Measurements from ENCODE around the gene LAMTOR3. TPM values are rescaled to one million over a fixed set of nuclear protein-coding genes. Genes with fewer than 3 reads are reported as not detected.
A peak's percentile ranks its signal among the peaks of the same experiment; 100 is the strongest.

LAMTOR3 gene
- 28.6 and 29.7 TPM in 2 replicates for total RNA-seq

DNA sequence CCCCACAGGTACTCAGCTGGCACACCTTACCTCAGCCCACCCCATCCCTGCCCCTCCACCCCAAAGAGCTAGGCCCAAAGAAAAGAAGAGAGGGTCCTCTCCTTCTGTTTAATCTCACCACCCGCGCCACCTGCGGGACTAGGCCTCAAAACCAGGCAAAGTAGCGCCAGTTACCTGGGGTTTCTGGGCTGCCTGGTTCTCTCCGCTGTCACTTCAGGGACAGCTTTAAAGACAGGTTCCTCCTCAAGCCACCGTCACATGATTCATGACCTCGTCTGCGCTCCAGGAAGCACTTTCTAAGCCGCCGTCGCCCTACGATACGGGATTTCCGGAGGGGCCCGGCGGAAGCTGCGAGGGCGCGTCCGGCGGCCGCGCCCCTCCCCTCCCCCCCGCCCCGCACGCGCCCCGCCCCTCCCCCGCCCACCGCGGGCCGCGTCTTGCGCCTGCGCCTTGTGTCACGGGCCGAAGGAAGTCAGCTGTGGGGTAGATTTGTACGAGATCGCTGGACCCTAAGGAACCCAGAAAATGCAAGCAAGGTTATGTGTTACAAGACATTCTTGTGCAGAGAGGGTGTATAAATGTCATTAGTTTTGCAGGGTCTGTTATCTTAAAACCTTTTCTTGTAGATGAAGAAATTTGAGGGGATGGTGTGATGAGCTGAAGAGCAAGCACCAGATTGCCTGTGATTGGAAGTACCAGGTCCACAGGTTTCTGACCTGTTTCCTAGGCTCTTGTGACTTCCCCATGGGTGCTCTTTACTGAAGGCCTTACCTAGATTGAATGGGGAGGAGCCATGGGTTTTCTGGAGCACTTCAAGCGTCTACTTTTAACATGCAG, at the start of gene LAMTOR3:
TSS of gene LAMTOR3 (minus strand) at position 267 of the 837 bp plus-strand sequence. CDS start 464 bp downstream, outside the sequence.
- DNase-seq (ENCODE audit: low spot score): peak; percentile 87
- peak within 1 kb of the TSS; percentile 95 for H3K27ac Mint-ChIP-seq
- H3K9me3 Mint-ChIP-seq: no peaks in the 10 kb centered on the region
- peak within 1 kb of the TSS; percentile 97 for H3K4me3 Mint-ChIP-seq
- peaks cover 20% of the 10 kb centered on the region for H3K36me3 Mint-ChIP-seq (ENCODE audit: low read depth)
- intact Hi-C loops (cut with micrococcal nuclease): loop anchor here (1.0 to 5.0 kb wide), 11 partner anchors 28 to 1752 kb away; partner anchors contain the start of genes ADH5, DAPP1, DNAJB14 and H2AZ1
- H3K4me1 Mint-ChIP-seq (ENCODE audit: low read depth): peaks cover 42% of the 10 kb centered on the region
- H3K27me3 Mint-ChIP-seq (ENCODE audit: insufficient read depth): no peaks in the 10 kb centered on the region

DNA sequence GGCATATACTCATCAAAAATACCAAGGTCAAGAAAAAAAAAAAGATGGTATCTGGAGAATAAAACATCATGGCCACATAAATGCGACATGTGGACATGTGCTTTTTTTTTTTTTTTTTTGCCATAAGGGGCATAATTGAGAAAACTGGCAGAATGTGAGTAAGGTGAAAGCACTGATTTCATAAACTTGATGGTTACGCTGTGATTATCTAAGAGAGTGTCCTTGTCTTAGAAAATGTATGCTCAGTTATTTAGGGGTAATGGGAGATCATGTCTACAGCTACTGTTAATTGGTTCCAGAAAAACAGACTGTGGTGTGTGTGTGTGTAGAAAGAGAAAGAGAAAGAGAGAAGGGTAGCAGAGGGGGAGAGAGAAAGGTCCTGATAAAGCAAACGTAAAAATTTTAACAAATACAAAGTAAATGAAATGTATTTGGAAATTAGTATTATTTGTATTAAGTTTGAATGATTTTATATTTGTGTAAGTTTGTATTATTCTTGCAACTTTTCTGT, 44.1 kb upstream of the LAMTOR3 start:
- H3K27ac Mint-ChIP-seq: peak overlapping the region; percentile 46
- peaks cover 42% of the 10 kb centered on the region for H3K36me3 Mint-ChIP-seq (ENCODE audit: low read depth)
- no peak for DNase-seq (ENCODE audit: low spot score)
- peaks cover 21% of the 10 kb centered on the region for H3K4me1 Mint-ChIP-seq (ENCODE audit: low read depth)
- intact Hi-C loops (cut with micrococcal nuclease): no loop called here
- no peak overlapping the region for H3K4me3 Mint-ChIP-seq
- H3K27me3 Mint-ChIP-seq (ENCODE audit: insufficient read depth): no peaks in the 10 kb centered on the region
- H3K9me3 Mint-ChIP-seq: peaks cover 19% of the 10 kb centered on the region

DNA sequence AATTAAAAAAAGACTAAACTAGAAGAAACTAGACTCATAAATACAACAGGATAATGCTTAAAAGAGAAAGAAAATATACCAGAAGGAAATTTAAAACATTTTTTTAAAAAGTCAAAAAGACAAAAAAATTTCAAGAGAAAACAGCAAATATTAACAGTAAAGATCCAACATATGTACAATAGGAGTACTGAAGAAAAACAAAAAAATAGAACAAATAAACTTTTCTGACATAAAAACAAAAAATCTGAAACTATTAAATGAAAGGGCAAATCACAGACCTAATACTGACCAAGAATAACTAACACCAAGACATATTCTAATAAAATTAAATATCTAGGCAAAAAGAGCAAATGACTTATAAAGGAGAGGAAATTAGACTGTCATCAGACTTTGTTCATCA, 40.7 kb upstream of the LAMTOR3 start:
- Mint-ChIP-seq H3K36me3 (ENCODE audit: low read depth) (peaks cover 52% of the 10 kb centered on the region), H3K27me3 (ENCODE audit: insufficient read depth) (no peaks in the 10 kb centered on the region), H3K4me1 (ENCODE audit: low read depth) (peaks cover 14% of the 10 kb centered on the region), H3K27ac (no peak overlapping the region), H3K4me3 (no peak overlapping the region), H3K9me3 (peaks cover 19% of the 10 kb centered on the region)
- no peak for DNase-seq (ENCODE audit: low spot score)
- intact Hi-C loops (cut with micrococcal nuclease): no loop called here

- no peaks in the 10 kb centered on the region for H3K27me3 Mint-ChIP-seq (ENCODE audit: insufficient read depth)
- H3K4me3 Mint-ChIP-seq: no peak overlapping the region
Observed at GRCh38 chr4:99927566-99927965, 33.3 kb upstream of the LAMTOR3 start.

GRCh38 chr4:99921174-99921573, 26.9 kb upstream of the LAMTOR3 start:
- Mint-ChIP-seq H3K27ac (no peak overlapping the region), H3K36me3 (ENCODE audit: low read depth) (peaks cover 42% of the 10 kb centered on the region), H3K27me3 (ENCODE audit: insufficient read depth) (no peaks in the 10 kb centered on the region), H3K9me3 (peaks cover 11% of the 10 kb centered on the region), H3K4me1 (ENCODE audit: low read depth) (peaks cover 16% of the 10 kb centered on the region), H3K4me3 (peak overlapping the region; percentile 1)
- DNase-seq (ENCODE audit: low spot score): peak; percentile 9
- intact Hi-C loops (cut with micrococcal nuclease): no loop called here

More at GRCh38 chr4:99927566-99927965, 33.3 kb upstream of the LAMTOR3 start:
- intact Hi-C loops (cut with micrococcal nuclease): loop anchor here (2.0 kb wide), 1 partner anchor 13 kb away; no protein-coding TSS in a partner anchor
- peaks cover 28% of the 10 kb centered on the region for H3K4me1 Mint-ChIP-seq (ENCODE audit: low read depth)
- peaks cover 38% of the 10 kb centered on the region for H3K36me3 Mint-ChIP-seq (ENCODE audit: low read depth)
- no peak overlapping the region for H3K27ac Mint-ChIP-seq
- no peak for DNase-seq (ENCODE audit: low spot score)
- H3K9me3 Mint-ChIP-seq: no peaks in the 10 kb centered on the region

DNA sequence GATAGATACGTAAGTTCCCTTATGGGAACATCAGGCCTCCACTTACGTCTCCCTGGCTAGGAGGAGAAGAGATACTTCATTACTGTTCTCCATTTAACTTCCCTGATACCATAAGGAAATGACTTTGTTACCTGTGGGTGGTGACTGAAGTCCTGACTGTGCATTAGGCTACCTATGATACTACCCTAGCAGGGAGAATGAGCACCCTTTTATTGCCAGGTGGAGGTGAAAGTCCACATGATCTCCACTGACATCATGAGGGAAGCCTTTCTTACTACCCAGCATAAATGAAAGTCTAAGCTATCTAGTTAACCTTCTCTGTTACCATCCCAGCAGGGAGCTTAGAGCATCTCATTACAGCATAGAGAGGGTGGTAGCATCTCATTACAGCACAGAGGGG, 24.4 kb upstream of the LAMTOR3 start:
- Mint-ChIP-seq H3K9me3 (peaks cover 11% of the 10 kb centered on the region), H3K27me3 (ENCODE audit: insufficient read depth) (no peaks in the 10 kb centered on the region), H3K27ac (no peak overlapping the region), H3K4me1 (ENCODE audit: low read depth) (peaks cover 16% of the 10 kb centered on the region), H3K4me3 (no peak overlapping the region), H3K36me3 (ENCODE audit: low read depth) (peaks cover 50% of the 10 kb centered on the region)
- intact Hi-C loops (cut with micrococcal nuclease): no loop called here
- no peak for DNase-seq (ENCODE audit: low spot score)

DNA sequence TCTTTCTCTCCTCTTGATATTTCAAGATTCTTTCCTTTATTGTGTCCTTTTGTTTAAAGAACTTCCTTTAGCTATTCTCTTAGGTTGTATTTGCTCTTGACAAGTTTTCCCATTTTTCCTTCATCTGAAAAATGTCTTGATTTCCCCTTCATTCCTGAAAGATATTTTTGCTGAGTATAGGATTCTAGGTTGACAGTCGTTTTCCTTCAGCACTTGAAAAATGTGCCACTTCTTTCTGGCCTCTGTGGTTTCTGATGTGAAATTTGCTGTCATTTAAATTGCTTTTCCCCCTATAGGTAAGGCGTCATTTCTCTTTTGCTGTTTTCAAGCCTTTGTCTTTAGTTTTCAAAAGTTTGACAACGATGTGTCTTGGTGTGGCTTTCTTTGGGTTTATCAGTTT, 23.3 kb upstream of the LAMTOR3 start:
- Mint-ChIP-seq H3K4me3 (no peak overlapping the region), H3K27me3 (ENCODE audit: insufficient read depth) (no peaks in the 10 kb centered on the region), H3K27ac (no peak overlapping the region), H3K36me3 (ENCODE audit: low read depth) (peaks cover 53% of the 10 kb centered on the region), H3K9me3 (peaks cover 11% of the 10 kb centered on the region), H3K4me1 (ENCODE audit: low read depth) (peaks cover 16% of the 10 kb centered on the region)
- intact Hi-C loops (cut with micrococcal nuclease): no loop called here
- DNase-seq (ENCODE audit: low spot score): no peak

GRCh38 chr4:99915449-99915848, 21.2 kb upstream of the LAMTOR3 start:
- Mint-ChIP-seq H3K36me3 (ENCODE audit: low read depth) (peaks cover 50% of the 10 kb centered on the region), H3K27ac (peak overlapping the region; percentile 8), H3K9me3 (peaks cover 11% of the 10 kb centered on the region), H3K27me3 (ENCODE audit: insufficient read depth) (no peaks in the 10 kb centered on the region), H3K4me3 (no peak overlapping the region), H3K4me1 (ENCODE audit: low read depth) (peaks cover 6% of the 10 kb centered on the region)
- intact Hi-C loops (cut with micrococcal nuclease): no loop called here
- DNase-seq (ENCODE audit: low spot score): no peak

- no peak for DNase-seq (ENCODE audit: low spot score)
- peaks cover 20% of the 10 kb centered on the region for H3K36me3 Mint-ChIP-seq (ENCODE audit: low read depth)
- no peaks in the 10 kb centered on the region for H3K9me3 Mint-ChIP-seq
- H3K4me1 Mint-ChIP-seq (ENCODE audit: low read depth): peaks cover 42% of the 10 kb centered on the region
- H3K27me3 Mint-ChIP-seq (ENCODE audit: insufficient read depth): no peaks in the 10 kb centered on the region
- intact Hi-C loops (cut with micrococcal nuclease): loop anchor here (1.0 to 5.0 kb wide), 11 partner anchors 28 to 1753 kb away; partner anchors contain the start of genes ADH5, DAPP1, DNAJB14 and H2AZ1
- no peak overlapping the region for H3K4me3 Mint-ChIP-seq
- H3K27ac Mint-ChIP-seq: peak overlapping the region; percentile 80
Observed at GRCh38 chr4:99894998-99895397, 771 bp upstream of the LAMTOR3 start.

- Mint-ChIP-seq H3K9me3 (no peaks in the 10 kb centered on the region), H3K4me3 (peak overlapping the region; percentile 97), H3K27me3 (ENCODE audit: insufficient read depth) (no peaks in the 10 kb centered on the region), H3K27ac (peak overlapping the region; percentile 95), H3K36me3 (ENCODE audit: low read depth) (peaks cover 21% of the 10 kb centered on the region), H3K4me1 (ENCODE audit: low read depth) (peaks cover 42% of the 10 kb centered on the region)
- intact Hi-C loops (cut with micrococcal nuclease): loop anchor here (1.0 to 5.0 kb wide), 11 partner anchors 29 to 1751 kb away; partner anchors contain the start of genes ADH5, DAPP1, DNAJB14 and H2AZ1
- no peak for DNase-seq (ENCODE audit: low spot score)
Observed at GRCh38 chr4:99893839-99894160, 427 bp downstream of the LAMTOR3 start.

GRCh38 chr4:99893029-99893428, 1.2 kb downstream of the LAMTOR3 start:
- DNase-seq (ENCODE audit: low spot score): no peak
- H3K4me1 Mint-ChIP-seq (ENCODE audit: low read depth): peaks cover 42% of the 10 kb centered on the region
- intact Hi-C loops (cut with micrococcal nuclease): loop anchor here (5.0 kb wide), 1 partner anchor 1751 kb away; the partner anchor contains the start of gene STPG2
- no peaks in the 10 kb centered on the region for H3K9me3 Mint-ChIP-seq
- peak overlapping the region; percentile 97 for H3K4me3 Mint-ChIP-seq
- H3K27ac Mint-ChIP-seq: peak overlapping the region; percentile 95
- H3K36me3 Mint-ChIP-seq (ENCODE audit: low read depth): peaks cover 18% of the 10 kb centered on the region
- no peaks in the 10 kb centered on the region for H3K27me3 Mint-ChIP-seq (ENCODE audit: insufficient read depth)

- no peak overlapping the region for H3K4me3 Mint-ChIP-seq
- intact Hi-C loops (cut with micrococcal nuclease): loop anchor here (5.0 kb wide), 1 partner anchor 1749 kb away; the partner anchor contains the start of gene STPG2
- H3K27me3 Mint-ChIP-seq (ENCODE audit: insufficient read depth): no peaks in the 10 kb centered on the region
- H3K4me1 Mint-ChIP-seq (ENCODE audit: low read depth): peaks cover 46% of the 10 kb centered on the region
- DNase-seq (ENCODE audit: low spot score): no peak
- no peaks in the 10 kb centered on the region for H3K9me3 Mint-ChIP-seq
- peaks cover 18% of the 10 kb centered on the region for H3K36me3 Mint-ChIP-seq (ENCODE audit: low read depth)
- H3K27ac Mint-ChIP-seq: no peak overlapping the region
Observed at GRCh38 chr4:99891351-99891750, 2.9 kb downstream of the LAMTOR3 start.

DNA sequence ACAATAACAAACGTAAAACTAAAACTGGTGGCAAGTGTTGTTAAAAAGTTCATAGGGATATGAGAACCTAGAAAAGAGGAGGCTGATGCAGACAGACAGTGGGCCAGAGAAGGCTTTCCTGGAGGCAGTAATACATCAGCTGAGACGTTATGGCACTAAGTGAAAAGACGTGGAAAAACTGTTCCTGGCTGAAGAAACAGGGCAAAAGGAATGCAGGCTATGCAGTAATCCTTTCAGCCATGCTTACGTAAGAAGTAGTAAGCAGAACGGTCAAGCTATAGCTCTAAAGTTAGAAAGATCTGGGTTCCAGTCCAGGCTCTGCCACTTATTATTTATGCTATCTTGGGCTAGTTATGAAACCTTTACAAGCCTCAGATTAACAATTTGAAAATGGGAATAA, 6.4 kb downstream of the LAMTOR3 start:
- no peak overlapping the region for H3K4me3 Mint-ChIP-seq
- H3K27ac Mint-ChIP-seq: no peak overlapping the region
- H3K27me3 Mint-ChIP-seq (ENCODE audit: insufficient read depth): no peaks in the 10 kb centered on the region
- intact Hi-C loops (cut with micrococcal nuclease): loop anchor here (5.0 kb wide), 1 partner anchor 166 kb away; no protein-coding TSS in a partner anchor
- H3K4me1 Mint-ChIP-seq (ENCODE audit: low read depth): peaks cover 23% of the 10 kb centered on the region
- no peaks in the 10 kb centered on the region for H3K9me3 Mint-ChIP-seq
- no peak for DNase-seq (ENCODE audit: low spot score)
- H3K36me3 Mint-ChIP-seq (ENCODE audit: low read depth): peaks cover 11% of the 10 kb centered on the region

Measured in activated T-helper 1 cell treated with anti-CD3 and anti-CD28 coated beads, Interleukin-12 subunit alpha, Interleukin-12 subunit beta, Interleukin-2, Interleukin-4 antibody, amounts not matched to agents 30 ng/mL and 10 ng/mL and 1 ng/mL, durations not matched to agents 14 hours and 24 hours and 36 hours (primary cell).